Measurements from ENCODE around the gene ARHGEF17. TPM values are rescaled to one million over a fixed set of nuclear protein-coding genes. Genes with fewer than 3 reads are reported as not detected.

The ARHGEF17 gene
- total and polyA plus RNA-seq, 2 of the 8 experiments (the other 6 are each of a cell fraction or from before 2014, with no cell fraction given), result 11.3 to 14.6 TPM

- Histone ChIP-seq H2AFZ (ENCODE audit: low read length) (no peak overlapping the region), H2BK12ac (ENCODE audit: low read depth, low read length) (no peak overlapping the region), H3K79me2 (ENCODE audit: control insufficient read depth in 1 of 2, insufficient read depth in 2 of 2, low read length in 2 of 2) (no peaks in the 10 kb centered on the region), H3K27me3 (replicated peaks in 1 of 4; ENCODE audit: control insufficient read depth in 3 of 4, extremely low read depth in 1 of 4, insufficient read depth in 3 of 4, low read length in 3 of 4) (no peaks in the 10 kb centered on the region), H3K9ac (replicated peaks in 1 of 4; ENCODE audit: extremely low read depth in 1 of 4, low read depth in 3 of 4, low read length in 3 of 4) (no peak overlapping the region), H4K8ac (ENCODE audit: extremely low read depth, insufficient read depth, low read length) (no peak overlapping the region), H3K14ac (ENCODE audit: insufficient read length) (no peak overlapping the region), H3K27ac (ENCODE audit: low read depth, low read length) (no peak overlapping the region), H4K20me1 (replicated peaks in 1 of 2; ENCODE audit: control insufficient read depth in 1 of 2, insufficient read depth in 2 of 2, low read length in 2 of 2) (peaks cover 3 to 4% of the 10 kb centered on the region in 2 experiments), H2BK15ac (ENCODE audit: low read length) (no peak overlapping the region), H3K79me1 (ENCODE audit: low read depth, low read length) (no peaks in the 10 kb centered on the region), H3K23me2 (ENCODE audit: low read depth, low read length) (no peaks in the 10 kb centered on the region), H2BK5ac (ENCODE audit: low read depth, low read length) (no peak overlapping the region), H4K5ac (ENCODE audit: insufficient read length, low read depth, low read length) (no peak overlapping the region), H3K4me3 (ENCODE audit: extremely low read depth in 1 of 4, insufficient read depth in 2 of 4, low read depth in 3 of 4, low read length in 4 of 4) (no peak overlapping the region), H2BK120ac (replicated peaks; ENCODE audit: low read depth, low read length) (no peak overlapping the region), H3K4me2 (ENCODE audit: insufficient read depth in 1 of 2, low read depth in 2 of 2, low read length in 2 of 2) (no peak overlapping the region), H2BK20ac (ENCODE audit: low read length) (no peak overlapping the region), H3K18ac (ENCODE audit: extremely low read depth, low read length) (no peak overlapping the region), H3K56ac (replicated peaks; ENCODE audit: insufficient read length, low read depth, low read length) (no peak overlapping the region), H3K36me3 (ENCODE audit: control insufficient read depth in 2 of 4, insufficient read depth in 4 of 4, low read length in 3 of 4) (no peaks in the 10 kb centered on the region), H3K4ac (replicated peaks; ENCODE audit: insufficient read length, low read depth, low read length) (no peak overlapping the region), H3K23ac (ENCODE audit: insufficient read length) (no peak overlapping the region), H4K91ac (replicated peaks; ENCODE audit: insufficient read length, low read length) (no peak overlapping the region), H2AK5ac (ENCODE audit: low read depth, low read length) (no peak overlapping the region), H3K9me3 (ENCODE audit: insufficient read depth in 2 of 2, low read depth in 1 of 2, low read length in 1 of 2) (no peaks in the 10 kb centered on the region), H3K4me1 (replicated peaks in 1 of 4; ENCODE audit: control insufficient read depth in 3 of 4, insufficient read depth in 4 of 4, low read length in 3 of 4) (peaks cover 0 to 3% (median 0%) of the 10 kb centered on the region in 4 experiments; a peak in 2 of 7 replicates)
- FAIRE-seq, result no peak
- no peak for DNase-seq (ENCODE audit: low read depth in 1 of 2, low spot score in 2 of 2)
- POLR2A ChIA-PET (ENCODE audit: partially characterized antibody), result interaction anchor here (0.6 to 2.7 kb wide), 7 partner anchors 11 to 670 kb away, joined by 3 to 8 read pairs (median 4); no protein-coding TSS in a partner anchor
- 85% methylated on average over 6 of the region's 6 CpGs; no CpG with 5 or more reads in 1 of the 2 experiments for WGBS, 2 experiments (ENCODE audit: extremely low coverage in 1 of 2, insufficient coverage in 1 of 2, insufficient read length in 1 of 2, insufficient replicate concordance in 2 of 2, low coverage in 1 of 2, low lambda C conversion rate in 2 of 2, missing lambda C conversion rate in 1 of 2)
- CTCF ChIA-PET (ENCODE audit: partially characterized antibody), result interaction anchor here (0.6 to 59.1 kb wide), 13 partner anchors 7 to 265 kb away, joined by 3 to 1456 read pairs (median 4); no protein-coding TSS in a partner anchor
- TF ChIP-seq SIN3A (conservative IDR thresholded peaks at IDR 0.05 in 1 of 2, IDR thresholded peaks at IDR 0.05 in 1 of 2; ENCODE audit: low read depth in 1 of 2, low read length in 2 of 2) (no peak), E2F6 (IDR thresholded peaks at IDR 0.05) (no peak), JUN (IDR thresholded peaks at IDR 0.05; ENCODE audit: low read depth, low read length) (no peak), TEAD4 (IDR thresholded peaks at IDR 0.05; ENCODE audit: low read depth, low read length) (no peak), KDM4A (IDR thresholded peaks at IDR 0.05; ENCODE audit: low read depth, low read length, severe bottlenecking) (no peak), POLR2AphosphoS5 (IDR thresholded peaks at IDR 0.05; ENCODE audit: low read depth, low read length) (no peak; the same call in 1 of the 2 replicates), CBX8 (IDR thresholded peaks at IDR 0.05; ENCODE audit: borderline replicate concordance, low read depth, low read length) (no peak), HDAC2 (IDR thresholded peaks at IDR 0.05; ENCODE audit: borderline replicate concordance in 1 of 2, low read depth in 2 of 2, low read length in 2 of 2) (no peak), KDM5A (IDR thresholded peaks at IDR 0.05; ENCODE audit: low read length) (no peak), EP300 (IDR thresholded peaks at IDR 0.05; ENCODE audit: borderline replicate concordance in 1 of 2, low read depth in 2 of 2, low read length in 2 of 2) (no peak), ZNF274 (IDR thresholded peaks at IDR 0.05; ENCODE audit: borderline replicate concordance, extremely low read depth, low read length) (no peak)
Measured at GRCh38 chr11:73396251-73396930, 88.3 kb downstream of the ARHGEF17 start.

All from H1 (cell line).